Activated CD8-positive, alpha-beta memory T cell treated with anti-CD3 and anti-CD28 coated beads for 1 hour (primary cell): ENCODE results near the gene HHIPL1.

Source experiments
- DNase-seq, 2 donors: peaks; one replicate each; pipeline ENCODE4 v3.0.0-alpha.2; 2020; ENCODE audit warnings: low read depth in 1 of 2; ENCODE audit errors: extremely low read depth in 1 of 2

The HHIPL1 gene

GRCh38 chr14:99727096-99727870 is 82.4 kb downstream of the HHIPL1 start:
- no peak for DNase-seq

DNA sequence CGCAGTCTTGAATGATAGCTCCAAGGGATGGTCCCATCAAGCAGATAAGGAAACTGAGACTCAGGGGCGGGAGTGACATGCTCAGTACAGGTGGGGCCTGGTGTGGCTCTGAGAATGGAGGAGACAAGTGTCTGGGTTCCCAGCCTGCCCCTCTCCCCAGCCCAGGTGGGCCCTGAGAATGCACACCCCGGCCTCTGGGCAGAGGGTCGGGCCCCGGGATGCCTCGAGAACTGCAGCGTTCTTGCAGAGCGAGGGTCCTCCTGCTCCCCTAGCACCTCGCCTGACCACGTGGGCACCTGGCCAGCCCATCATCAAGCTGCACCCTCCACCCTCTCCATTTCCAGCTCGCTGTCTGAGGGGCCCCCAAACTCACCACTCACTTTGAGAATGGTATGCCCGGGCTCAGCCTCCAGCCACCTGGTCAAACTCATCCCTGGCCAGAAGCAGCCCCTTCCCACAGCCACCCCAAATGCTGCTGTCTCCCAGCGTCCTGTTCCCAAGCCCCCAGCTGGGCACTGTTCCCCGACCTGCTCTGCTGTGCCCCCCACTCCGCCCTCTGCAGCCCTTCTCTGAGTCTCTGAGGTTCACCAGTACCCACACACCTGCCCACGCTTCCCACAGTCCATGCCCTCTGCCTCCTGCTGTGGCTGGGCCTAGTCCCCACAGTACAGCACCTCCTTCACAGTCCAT is 83.4 kb downstream of the HHIPL1 start:
- no peak for DNase-seq

DNA sequence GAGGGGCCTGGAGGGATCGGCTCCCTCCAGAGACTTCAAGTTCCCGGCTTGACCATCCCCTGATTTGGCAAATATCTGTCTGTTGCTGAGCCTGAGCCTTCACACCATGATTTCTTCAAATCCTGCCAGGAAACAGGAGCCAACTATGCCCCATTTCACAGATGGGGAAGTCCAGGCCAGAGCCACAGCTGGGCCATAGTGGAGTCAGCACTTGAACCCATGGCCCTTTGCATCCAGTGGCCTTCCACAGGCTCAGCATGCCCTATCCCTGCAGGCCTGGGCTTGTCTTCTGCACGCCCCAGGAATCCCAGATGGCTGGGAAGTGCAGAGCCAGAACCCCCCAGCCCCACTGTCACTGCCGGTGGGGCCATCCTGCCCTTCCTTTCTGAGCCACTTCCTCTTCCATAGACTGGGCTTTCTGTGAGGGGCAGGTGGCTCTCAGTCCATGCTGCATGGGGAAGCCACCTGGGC is 84.1 kb downstream of the HHIPL1 start:
- no peak for DNase-seq
